Stimulated activated CD8-positive, alpha-beta memory T cell treated with anti-CD3 and anti-CD28 coated beads, Interleukin-2, amount 100 ng/mL, for 48 hours (primary cell): ENCODE measurements around the gene FGF12.

ENCODE experiments used
- DNase-seq, 2 donors: peaks; one replicate each; pipeline ENCODE4 v3.0.0-alpha.2; 2020; ENCODE audit warnings: low read depth in 2 of 2

The FGF12 gene

GRCh38 chr3:192188218-192188835 lies 539.0 kb downstream of the FGF12 start:
- peak; percentile 6 to 14 for DNase-seq

GRCh38 chr3:192187485-192188051 lies 539.8 kb downstream of the FGF12 start:
- no peak for DNase-seq

- no peak for DNase-seq
Measured at GRCh38 chr3:192186498-192186897, 540.8 kb downstream of the FGF12 start.

- no peak for DNase-seq
Measured at GRCh38 chr3:192186045-192186444, 541.3 kb downstream of the FGF12 start.

GRCh38 chr3:192183109-192183508 lies 544.2 kb downstream of the FGF12 start:
- no peak for DNase-seq

- no peak for DNase-seq
Measured at GRCh38 chr3:192181151-192181550, 546.2 kb downstream of the FGF12 start.

GRCh38 chr3:192177383-192177782 lies 550.0 kb downstream of the FGF12 start:
- no peak for DNase-seq

- no peak for DNase-seq
Measured at GRCh38 chr3:192174283-192174682, 553.1 kb downstream of the FGF12 start.

GRCh38 chr3:192171213-192171612 lies 556.1 kb downstream of the FGF12 start:
- no peak for DNase-seq

GRCh38 chr3:192170659-192171058 lies 556.7 kb downstream of the FGF12 start:
- DNase-seq, result no peak

GRCh38 chr3:192170031-192170430 lies 557.3 kb downstream of the FGF12 start:
- no peak for DNase-seq

- no peak for DNase-seq
Measured at GRCh38 chr3:192169332-192169915, 557.9 kb downstream of the FGF12 start.

GRCh38 chr3:192168202-192168601 lies 559.1 kb downstream of the FGF12 start:
- no peak for DNase-seq

GRCh38 chr3:192165552-192165951 lies 561.8 kb downstream of the FGF12 start:
- no peak for DNase-seq

GRCh38 chr3:192161661-192162060 lies 565.7 kb downstream of the FGF12 start:
- DNase-seq, result no peak

GRCh38 chr3:192156382-192156781 lies 571.0 kb downstream of the FGF12 start:
- DNase-seq, result no peak

- DNase-seq, result no peak
Measured at GRCh38 chr3:192155194-192155593, 572.1 kb downstream of the FGF12 start.

GRCh38 chr3:192133271-192133670 lies 594.1 kb downstream of the FGF12 start:
- no peak for DNase-seq

- DNase-seq, result no peak
Measured at GRCh38 chr3:192130534-192131132, 596.7 kb downstream of the FGF12 start.

- no peak for DNase-seq
Measured at GRCh38 chr3:192129586-192129985, 597.8 kb downstream of the FGF12 start.

GRCh38 chr3:192128922-192129321 lies 598.4 kb downstream of the FGF12 start:
- DNase-seq, result no peak

- no peak for DNase-seq
Measured at GRCh38 chr3:192128060-192128459, 599.3 kb downstream of the FGF12 start.
